PC-9 (cell line): Measurements from ENCODE around the gene C21orf91. TPM values are rescaled to one million over a fixed set of nuclear protein-coding genes. Genes with fewer than 3 reads are reported as not detected.

ENCODE experiments used
- BruUV-seq: library from RNA; stranded (reverse); fragments of 400-500 nt; replicated peaks from 2 replicates; lab custom pipeline; 2021; lab: Mats Ljungman, UMichigan
- CTCF ChIA-PET: fragments of 300-600 bp; sonication (Branson Sonifier 250); formaldehyde crosslinking; loops from one replicate; lab custom pipeline; 2022; ENCODE audit warnings: antibody characterized with exemption; lab: Charles Lee
- POLR2A ChIA-PET: fragments of 300-600 bp; sonication (Branson Sonifier 250); formaldehyde crosslinking; loops from one replicate; lab custom pipeline; 2022; ENCODE audit warnings: antibody characterized with exemption; ENCODE audit not compliant: unreplicated experiment; lab: Charles Lee
- DNase-seq, 2 experiments: peaks; one replicate each; pipeline versions ENCODE4 v3.0.0 to v3.0.0-alpha.2; 2015 to 2022; ENCODE audit warnings: mixed read lengths in 1 of 2
- H2AFZ ChIP-seq: fragments of 200-600 bp; sonication (generic); 2 replicates; pipeline ENCODE4 v1.8.1; 2017; ENCODE audit warnings: antibody characterized with exemption
- H3F3A ChIP-seq: fragments of 200-600 bp; sonication (generic); 2 replicates; pipeline ENCODE4 v1.8.1; 2017; ENCODE audit warnings: antibody characterized with exemption, mild to moderate bottlenecking, low read depth; ENCODE audit not compliant: insufficient read depth
- H3K27ac ChIP-seq: fragments of 200-600 bp; sonication (generic); 2 replicates; pipeline ENCODE4 v1.6.1; 2016; ENCODE audit warnings: mixed run types
- H3K27me3 ChIP-seq: fragments of 200-600 bp; sonication (generic); 2 replicates; pipeline ENCODE4 v1.6.1; 2016; ENCODE audit warnings: low read depth, mixed run types; ENCODE audit not compliant: insufficient read depth
- H3K36me3 ChIP-seq: fragments of 200-600 bp; sonication (generic); 2 replicates; pipeline ENCODE4 v1.6.1; 2016; ENCODE audit warnings: low read depth, mixed run types
- H3K4me1 ChIP-seq: fragments of 200-600 bp; sonication (generic); replicated peaks from 2 replicates; pipeline ENCODE4 v1.6.1; 2016; ENCODE audit warnings: mixed run types; ENCODE audit not compliant: insufficient read depth
- H3K4me2 ChIP-seq: fragments of 200-600 bp; sonication (generic); 2 replicates; pipeline ENCODE4 v1.6.1; 2017; ENCODE audit warnings: mixed run types
- H3K4me3 ChIP-seq: fragments of 200-600 bp; sonication (generic); 2 replicates; pipeline ENCODE4 v1.6.1; 2016; ENCODE audit warnings: mixed run types
- H3K79me2 ChIP-seq: fragments of 200-600 bp; sonication (generic); 2 replicates; pipeline ENCODE4 v1.6.1; 2017; ENCODE audit warnings: low read depth, mixed run types
- H3K9me2 ChIP-seq: fragments of 200-600 bp; sonication (generic); 2 replicates; pipeline ENCODE4 v1.8.1; 2017; ENCODE audit warnings: mild to moderate bottlenecking; ENCODE audit not compliant: insufficient read depth
- H3K9me3 ChIP-seq: fragments of 200-600 bp; sonication (generic); 2 replicates; pipeline ENCODE4 v1.8.1; 2016; ENCODE audit warnings: low read depth; ENCODE audit not compliant: insufficient read depth
- H4K20me1 ChIP-seq: fragments of 200-600 bp; sonication (generic); 2 replicates; pipeline ENCODE4 v1.8.1; 2017; ENCODE audit not compliant: insufficient read depth
- CTCF ChIP-seq: fragments of 200-600 bp; sonication (generic); conservative IDR thresholded peaks from 2 replicates; pipeline ENCODE4 v1.6.1; 2017; ENCODE audit warnings: mixed run types, antibody characterized with exemption, mild to moderate bottlenecking, moderate library complexity
- EZH2 ChIP-seq: fragments of 200-600 bp; sonication (generic); IDR thresholded peaks from 2 replicates; pipeline ENCODE4 v1.8.0; 2017; ENCODE audit warnings: antibody characterized with exemption, low read depth
- intact Hi-C: fragments of 100-400 bp; cut with micrococcal nuclease; formaldehyde crosslinking; loops from one replicate; pipeline ENCODE4 v1.10.0; 2022; ENCODE audit not compliant: unreplicated experiment
- total RNA-seq: library from RNA; stranded (reverse); gene quantifications from 2 replicates; pipeline ENCODE4 v1.2.3, GENCODE V29; 2021

The C21orf91 gene
- total RNA-seq, 1 experiment from 2014 or later, result 15.5 TPM

GRCh38 chr21:17746920-17747319 lies 72.2 kb downstream of the C21orf91 start:
- H3K36me3 ChIP-seq, result no peaks in the 10 kb centered on the region
- H3K4me3 ChIP-seq, result no peak overlapping the region
- TF ChIP-seq EZH2, result no peak
- no peak for TF ChIP-seq CTCF
- no TSS peak for BruUV-seq
- H3K27me3 ChIP-seq, result no peaks in the 10 kb centered on the region
- intact Hi-C loops, result no loop called here
- H2AFZ ChIP-seq, result no peak overlapping the region
- no peak for DNase-seq
- POLR2A ChIA-PET, result no interaction called here
- no peaks in the 10 kb centered on the region for H3K79me2 ChIP-seq
- CTCF ChIA-PET, result no interaction called here
- no peak overlapping the region for H3K27ac ChIP-seq
- no peaks in the 10 kb centered on the region for H3K9me3 ChIP-seq
- no peaks in the 10 kb centered on the region; the same call in 1 of the 2 replicates for H3K9me2 ChIP-seq
- H3F3A ChIP-seq, result peaks cover 8% of the 10 kb centered on the region; the same call in 1 of the 2 replicates
- H3K4me1 ChIP-seq, result peaks cover 12% of the 10 kb centered on the region
- no peak overlapping the region for H3K4me2 ChIP-seq
- H4K20me1 ChIP-seq, result no peaks in the 10 kb centered on the region

- H3K4me1 ChIP-seq, result peaks cover 24% of the 10 kb centered on the region
- TF ChIP-seq CTCF (no peak), EZH2 (no peak)
- no peak for DNase-seq
- BruUV-seq, result no TSS peak
- H3K9me3 ChIP-seq, result no peaks in the 10 kb centered on the region
- intact Hi-C loops, result no loop called here
- H3K79me2 ChIP-seq, result no peaks in the 10 kb centered on the region
- H3K4me2 ChIP-seq, result no peak overlapping the region
- H4K20me1 ChIP-seq, result no peaks in the 10 kb centered on the region
- no peak overlapping the region for H3K4me3 ChIP-seq
- CTCF ChIA-PET, result no interaction called here
- no peaks in the 10 kb centered on the region for H3K36me3 ChIP-seq
- no peaks in the 10 kb centered on the region; the same call in 1 of the 2 replicates for H3K9me2 ChIP-seq
- H3K27ac ChIP-seq, result no peak overlapping the region
- no peaks in the 10 kb centered on the region for H3K27me3 ChIP-seq
- peaks cover 11% of the 10 kb centered on the region; the same call in 1 of the 2 replicates for H3F3A ChIP-seq
- H2AFZ ChIP-seq, result no peak overlapping the region
- POLR2A ChIA-PET, result no interaction called here
These were observed 74.1 kb downstream of the C21orf91 start for GRCh38 chr21:17745086-17745485.

- intact Hi-C loops, result no loop called here
- TF ChIP-seq EZH2, result no peak
- Histone ChIP-seq H3K79me2 (no peaks in the 10 kb centered on the region), H3K27ac (peak overlapping the region; percentile 94), H3K9me3 (no peaks in the 10 kb centered on the region), H3F3A (peaks cover 11% of the 10 kb centered on the region; the same call in 1 of the 2 replicates), H3K27me3 (no peaks in the 10 kb centered on the region), H3K4me3 (peak overlapping the region; percentile 6; the same call in 1 of the 2 replicates), H4K20me1 (no peaks in the 10 kb centered on the region), H3K36me3 (no peaks in the 10 kb centered on the region), H3K4me1 (peaks cover 24% of the 10 kb centered on the region), H3K4me2 (peak overlapping the region; percentile 70; the same call in 1 of the 2 replicates), H2AFZ (no peak overlapping the region), H3K9me2 (no peaks in the 10 kb centered on the region; the same call in 1 of the 2 replicates)
- ChIA-PET CTCF (no interaction called here), POLR2A (interaction anchor here (0.7 kb wide), 1 partner anchor 77 kb away, joined by 9 read pairs; no protein-coding TSS in a partner anchor)
- DNase-seq, result no peak
- BruUV-seq, result no TSS peak
These were observed 76.1 kb downstream of the C21orf91 start for GRCh38 chr21:17742940-17743592.
